Measurements from ENCODE around the gene RPL4.

Gene RPL4

DNA sequence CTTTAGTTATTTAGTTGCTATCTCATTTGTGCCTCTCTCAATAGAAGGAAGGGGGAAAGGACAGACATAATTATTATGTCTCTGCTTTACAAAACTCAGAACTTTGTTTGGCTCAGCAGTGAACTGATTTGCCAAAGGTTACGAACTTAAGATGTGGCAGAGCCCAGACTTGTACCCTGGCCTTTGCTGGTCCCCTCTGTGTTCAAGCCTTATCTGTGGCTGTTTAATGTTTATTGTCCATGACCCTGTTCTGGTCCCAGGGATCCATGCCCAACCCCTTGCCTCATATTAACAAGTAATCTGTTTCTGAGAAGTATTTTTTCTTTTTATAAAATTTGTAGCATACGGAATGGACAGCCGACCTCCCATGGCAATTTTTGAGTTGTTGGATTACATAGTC lies 17.8 kb downstream of the RPL4 start:
- TF ChIP-seq EZH2phosphoT487 (IDR thresholded peaks at IDR 0.05; ENCODE audit: low read length), result no peak
- no peak overlapping the region for H3K27ac ChIP-seq (ENCODE audit: low read length)
- no peaks in the 10 kb centered on the region for H3K9me3 ChIP-seq (replicated peaks; ENCODE audit: insufficient read depth, low read length)
- H3K4me3 ChIP-seq (ENCODE audit: low read length), result no peak overlapping the region
- H3K9me2 ChIP-seq (replicated peaks; ENCODE audit: insufficient read depth, low read length), result no peaks in the 10 kb centered on the region
- H3F3A ChIP-seq (ENCODE audit: insufficient read depth, low read length), result no peaks in the 10 kb centered on the region
- H3K79me2 ChIP-seq (ENCODE audit: low read length), result no peaks in the 10 kb centered on the region
- H3K27me3 ChIP-seq (replicated peaks; ENCODE audit: insufficient read depth, low read length), result no peaks in the 10 kb centered on the region
- DNase-seq, result no peak
- H3K4me1 ChIP-seq (ENCODE audit: low read length), result no peaks in the 10 kb centered on the region
- H3K4me2 ChIP-seq (ENCODE audit: low read depth, low read length), result no peak overlapping the region
- H4K20me1 ChIP-seq (ENCODE audit: insufficient read depth, low read length), result no peaks in the 10 kb centered on the region; the same call in 1 of the 2 replicates
- no peak overlapping the region for H3K9ac ChIP-seq (ENCODE audit: low read length)
- H2AFZ ChIP-seq (ENCODE audit: low read length), result no peak overlapping the region
- H3K36me3 ChIP-seq (replicated peaks; ENCODE audit: insufficient read depth, low read length), result no peaks in the 10 kb centered on the region

DNA sequence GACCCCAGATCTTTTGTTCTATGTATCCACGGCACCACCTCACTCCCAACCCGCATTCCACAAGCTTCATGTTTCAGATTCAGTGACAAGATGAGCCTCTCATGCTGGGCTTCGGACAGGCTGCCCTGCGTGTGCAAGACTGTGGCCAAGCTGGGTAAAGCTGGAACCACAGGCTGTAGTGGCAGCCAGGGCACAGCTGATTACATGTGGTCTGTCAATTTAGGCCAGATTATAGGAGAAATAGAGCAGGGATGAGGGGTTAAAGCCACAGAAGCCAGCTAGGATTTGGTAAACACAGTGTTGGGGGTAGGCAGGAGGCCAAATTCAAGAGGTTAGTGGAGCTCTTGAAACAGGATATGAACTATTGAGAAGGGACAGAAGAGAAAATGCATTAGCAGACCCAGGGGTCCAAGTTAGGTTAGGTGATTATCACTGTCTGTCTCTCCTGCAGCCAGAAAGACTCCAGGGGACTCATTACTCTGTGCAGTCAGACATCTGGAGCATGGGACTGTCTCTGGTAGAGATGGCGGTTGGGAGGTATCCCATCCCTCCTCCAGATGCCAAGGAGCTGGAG lies 20.0 kb downstream of the RPL4 start:
- H3F3A ChIP-seq (ENCODE audit: insufficient read depth, low read length), result no peaks in the 10 kb centered on the region
- no peak for DNase-seq
- H3K27me3 ChIP-seq (replicated peaks; ENCODE audit: insufficient read depth, low read length), result no peaks in the 10 kb centered on the region
- no peaks in the 10 kb centered on the region for H3K9me2 ChIP-seq (replicated peaks; ENCODE audit: insufficient read depth, low read length)
- H3K27ac ChIP-seq (ENCODE audit: low read length), result no peak overlapping the region
- H3K4me2 ChIP-seq (ENCODE audit: low read depth, low read length), result no peak overlapping the region
- H3K9me3 ChIP-seq (replicated peaks; ENCODE audit: insufficient read depth, low read length), result no peaks in the 10 kb centered on the region
- no peaks in the 10 kb centered on the region; the same call in 1 of the 2 replicates for H4K20me1 ChIP-seq (ENCODE audit: insufficient read depth, low read length)
- no peak overlapping the region for H3K4me3 ChIP-seq (ENCODE audit: low read length)
- H3K36me3 ChIP-seq (replicated peaks; ENCODE audit: insufficient read depth, low read length), result no peaks in the 10 kb centered on the region
- no peak overlapping the region for H2AFZ ChIP-seq (ENCODE audit: low read length)
- no peaks in the 10 kb centered on the region for H3K4me1 ChIP-seq (ENCODE audit: low read length)
- H3K9ac ChIP-seq (ENCODE audit: low read length), result no peak overlapping the region
- H3K79me2 ChIP-seq (ENCODE audit: low read length), result no peaks in the 10 kb centered on the region
- TF ChIP-seq EZH2 (optimal IDR thresholded peaks at IDR 0.05; ENCODE audit: low read depth, low read length) (no peak), EZH2phosphoT487 (IDR thresholded peaks at IDR 0.05; ENCODE audit: low read length) (no peak)
- TF ChIP-seq, protein P1, sequence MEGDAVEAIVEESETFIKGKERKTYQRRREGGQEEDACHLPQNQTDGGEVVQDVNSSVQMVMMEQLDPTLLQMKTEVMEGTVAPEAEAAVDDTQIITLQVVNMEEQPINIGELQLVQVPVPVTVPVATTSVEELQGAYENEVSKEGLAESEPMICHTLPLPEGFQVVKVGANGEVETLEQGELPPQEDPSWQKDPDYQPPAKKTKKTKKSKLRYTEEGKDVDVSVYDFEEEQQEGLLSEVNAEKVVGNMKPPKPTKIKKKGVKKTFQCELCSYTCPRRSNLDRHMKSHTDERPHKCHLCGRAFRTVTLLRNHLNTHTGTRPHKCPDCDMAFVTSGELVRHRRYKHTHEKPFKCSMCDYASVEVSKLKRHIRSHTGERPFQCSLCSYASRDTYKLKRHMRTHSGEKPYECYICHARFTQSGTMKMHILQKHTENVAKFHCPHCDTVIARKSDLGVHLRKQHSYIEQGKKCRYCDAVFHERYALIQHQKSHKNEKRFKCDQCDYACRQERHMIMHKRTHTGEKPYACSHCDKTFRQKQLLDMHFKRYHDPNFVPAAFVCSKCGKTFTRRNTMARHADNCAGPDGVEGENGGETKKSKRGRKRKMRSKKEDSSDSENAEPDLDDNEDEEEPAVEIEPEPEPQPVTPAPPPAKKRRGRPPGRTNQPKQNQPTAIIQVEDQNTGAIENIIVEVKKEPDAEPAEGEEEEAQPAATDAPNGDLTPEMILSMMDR (IDR thresholded peaks at IDR 0.05; ENCODE audit: low read length), result no peak

DNA sequence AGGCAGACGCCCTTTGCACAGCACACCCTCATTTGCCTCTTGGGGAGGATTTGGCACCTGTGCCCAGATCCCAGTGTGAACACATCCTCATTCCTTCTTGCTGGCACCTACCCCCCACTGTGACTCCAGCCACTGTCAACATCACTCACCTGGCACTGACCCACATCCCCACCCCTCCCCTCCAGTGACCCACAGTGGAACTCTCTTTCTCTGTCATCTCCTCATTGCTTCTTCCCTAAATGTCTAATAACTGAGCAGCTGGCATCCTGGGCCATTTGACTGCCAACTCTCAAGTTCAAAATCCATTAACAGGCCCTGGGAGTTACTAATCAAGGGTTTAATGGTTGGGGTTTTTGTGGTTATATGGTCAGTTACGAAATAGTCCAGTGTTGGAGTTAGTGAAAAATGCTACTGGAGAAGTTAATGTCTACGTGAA lies 21.5 kb downstream of the RPL4 start:
- H3K27ac ChIP-seq (ENCODE audit: low read length), result no peak overlapping the region

DNA sequence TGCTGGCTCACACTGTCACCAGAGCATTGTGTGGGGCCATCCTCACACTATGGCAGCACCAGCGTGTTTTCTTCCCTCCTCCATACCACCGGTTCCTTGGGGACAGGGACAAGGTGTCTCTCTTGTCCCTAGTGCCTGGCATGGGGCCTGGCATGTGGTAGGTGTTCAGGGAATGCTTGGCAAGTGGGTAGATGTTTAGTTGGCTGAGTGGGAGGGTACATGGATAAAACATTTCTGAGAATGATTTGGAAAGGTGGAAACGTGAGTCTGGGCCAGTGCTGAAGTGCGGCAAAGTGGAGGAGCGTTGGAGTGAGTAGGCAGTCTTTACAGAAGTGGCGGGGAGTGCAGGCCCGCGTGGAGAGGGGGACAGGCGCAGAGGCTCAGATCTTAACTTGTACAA lies 22.1 kb downstream of the RPL4 start:
- Histone ChIP-seq H3K79me2 (ENCODE audit: low read length) (no peaks in the 10 kb centered on the region), H3K27me3 (replicated peaks; ENCODE audit: insufficient read depth, low read length) (no peaks in the 10 kb centered on the region), H3F3A (ENCODE audit: insufficient read depth, low read length) (no peaks in the 10 kb centered on the region), H2AFZ (ENCODE audit: low read length) (no peak overlapping the region), H3K4me1 (ENCODE audit: low read length) (no peaks in the 10 kb centered on the region), H3K9me2 (replicated peaks; ENCODE audit: insufficient read depth, low read length) (no peaks in the 10 kb centered on the region), H3K9ac (ENCODE audit: low read length) (no peak overlapping the region), H4K20me1 (ENCODE audit: insufficient read depth, low read length) (no peaks in the 10 kb centered on the region), H3K4me2 (ENCODE audit: low read depth, low read length) (no peak overlapping the region), H3K36me3 (replicated peaks; ENCODE audit: insufficient read depth, low read length) (no peaks in the 10 kb centered on the region), H3K9me3 (replicated peaks; ENCODE audit: insufficient read depth, low read length) (no peaks in the 10 kb centered on the region), H3K4me3 (ENCODE audit: low read length) (no peak overlapping the region), H3K27ac (ENCODE audit: low read length) (no peak overlapping the region)
- TF ChIP-seq EZH2phosphoT487 (IDR thresholded peaks at IDR 0.05; ENCODE audit: low read length) (no peak), EZH2 (optimal IDR thresholded peaks at IDR 0.05; ENCODE audit: low read depth, low read length) (no peak)
- TF ChIP-seq, protein P1 (IDR thresholded peaks at IDR 0.05; ENCODE audit: low read length), result no peak
- no peak for DNase-seq

More for the DNA sequence above, 21.5 kb downstream of the RPL4 start:
- no peaks in the 10 kb centered on the region for H3K9me3 ChIP-seq (replicated peaks; ENCODE audit: insufficient read depth, low read length)
- no peaks in the 10 kb centered on the region for H3K79me2 ChIP-seq (ENCODE audit: low read length)
- H4K20me1 ChIP-seq (ENCODE audit: insufficient read depth, low read length), result no peaks in the 10 kb centered on the region; the same call in 1 of the 2 replicates
- no peak for DNase-seq
- H3F3A ChIP-seq (ENCODE audit: insufficient read depth, low read length), result no peaks in the 10 kb centered on the region
- H3K9ac ChIP-seq (ENCODE audit: low read length), result no peak overlapping the region
- no peaks in the 10 kb centered on the region for H3K9me2 ChIP-seq (replicated peaks; ENCODE audit: insufficient read depth, low read length)
- H3K36me3 ChIP-seq (replicated peaks; ENCODE audit: insufficient read depth, low read length), result no peaks in the 10 kb centered on the region
- no peak overlapping the region for H3K4me3 ChIP-seq (ENCODE audit: low read length)
- no peak overlapping the region for H3K4me2 ChIP-seq (ENCODE audit: low read depth, low read length)
- H3K27me3 ChIP-seq (replicated peaks; ENCODE audit: insufficient read depth, low read length), result no peaks in the 10 kb centered on the region
- H3K4me1 ChIP-seq (ENCODE audit: low read length), result no peaks in the 10 kb centered on the region
- TF ChIP-seq EZH2 (optimal IDR thresholded peaks at IDR 0.05; ENCODE audit: low read depth, low read length) (no peak), EZH2phosphoT487 (IDR thresholded peaks at IDR 0.05; ENCODE audit: low read length) (no peak)
- TF ChIP-seq, protein P1 (IDR thresholded peaks at IDR 0.05; ENCODE audit: low read length), result no peak
- no peak overlapping the region for H2AFZ ChIP-seq (ENCODE audit: low read length)

Measured in MM.1S (cell line).